ENCODE results near the gene WASF1.

DNA sequence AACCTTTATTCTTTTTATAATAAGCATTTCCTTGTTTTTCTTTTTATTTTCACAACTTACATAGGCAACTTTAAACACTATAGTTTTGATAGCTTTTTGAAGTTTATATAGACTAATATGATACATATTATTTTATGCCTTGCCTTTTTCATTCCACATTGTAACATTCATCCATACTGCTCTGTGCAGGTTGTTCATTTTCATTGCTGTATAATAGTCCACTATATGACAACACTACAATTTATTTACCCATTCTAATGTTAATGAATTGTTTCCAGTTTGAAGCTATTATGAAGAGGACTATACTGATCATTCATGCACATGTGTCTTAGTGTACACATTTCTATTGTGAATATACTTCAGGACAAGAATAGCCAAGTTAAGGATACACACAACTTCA lies 49.1 kb downstream of the WASF1 start:
- TF ChIP-seq, protein P1, sequence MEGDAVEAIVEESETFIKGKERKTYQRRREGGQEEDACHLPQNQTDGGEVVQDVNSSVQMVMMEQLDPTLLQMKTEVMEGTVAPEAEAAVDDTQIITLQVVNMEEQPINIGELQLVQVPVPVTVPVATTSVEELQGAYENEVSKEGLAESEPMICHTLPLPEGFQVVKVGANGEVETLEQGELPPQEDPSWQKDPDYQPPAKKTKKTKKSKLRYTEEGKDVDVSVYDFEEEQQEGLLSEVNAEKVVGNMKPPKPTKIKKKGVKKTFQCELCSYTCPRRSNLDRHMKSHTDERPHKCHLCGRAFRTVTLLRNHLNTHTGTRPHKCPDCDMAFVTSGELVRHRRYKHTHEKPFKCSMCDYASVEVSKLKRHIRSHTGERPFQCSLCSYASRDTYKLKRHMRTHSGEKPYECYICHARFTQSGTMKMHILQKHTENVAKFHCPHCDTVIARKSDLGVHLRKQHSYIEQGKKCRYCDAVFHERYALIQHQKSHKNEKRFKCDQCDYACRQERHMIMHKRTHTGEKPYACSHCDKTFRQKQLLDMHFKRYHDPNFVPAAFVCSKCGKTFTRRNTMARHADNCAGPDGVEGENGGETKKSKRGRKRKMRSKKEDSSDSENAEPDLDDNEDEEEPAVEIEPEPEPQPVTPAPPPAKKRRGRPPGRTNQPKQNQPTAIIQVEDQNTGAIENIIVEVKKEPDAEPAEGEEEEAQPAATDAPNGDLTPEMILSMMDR (conservative IDR thresholded peaks at IDR 0.05 in 1 of 2, IDR thresholded peaks at IDR 0.05 in 1 of 2; ENCODE audit: low read depth in 1 of 2, low read length in 2 of 2) = no peak
- no peak for TF ChIP-seq EZH2 (IDR thresholded peaks at IDR 0.05; ENCODE audit: low read length, missing control alignments)
